Activated CD8-positive, alpha-beta memory T cell treated with anti-CD3 and anti-CD28 coated beads for 48 hours (primary cell): ENCODE results near the gene USP10.

Experiments used
- DNase-seq, 3 experiments: peaks; one replicate each; pipeline ENCODE4 v3.0.0-alpha.2; 2020; ENCODE audit warnings: low read depth in 2 of 3, low spot score in 2 of 3

Gene USP10

DNA sequence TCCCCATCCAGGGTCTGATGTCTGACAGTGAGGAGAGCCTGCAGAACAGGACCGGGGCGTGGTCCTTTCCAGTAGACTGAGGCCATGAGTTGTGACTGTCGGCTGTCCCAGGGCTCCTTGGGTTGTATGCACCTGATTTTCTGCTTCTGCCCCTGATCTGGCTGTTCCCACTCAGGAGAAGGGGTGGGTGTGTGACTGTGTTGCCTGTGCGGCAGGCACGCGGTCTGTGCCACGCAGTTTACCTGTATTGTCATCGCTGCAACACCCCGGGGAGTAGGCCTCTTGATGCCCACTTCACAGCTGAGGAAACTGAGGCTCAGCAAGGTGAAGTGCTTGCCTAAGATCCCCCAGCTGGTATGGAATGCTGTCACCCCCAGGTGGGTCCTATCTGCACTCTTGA lies 121.4 kb downstream of the USP10 start:
- DNase-seq = no peak

- DNase-seq = no peak
These were observed 122.2 kb downstream of the USP10 start for GRCh38 chr16:84821728-84822689.

DNA sequence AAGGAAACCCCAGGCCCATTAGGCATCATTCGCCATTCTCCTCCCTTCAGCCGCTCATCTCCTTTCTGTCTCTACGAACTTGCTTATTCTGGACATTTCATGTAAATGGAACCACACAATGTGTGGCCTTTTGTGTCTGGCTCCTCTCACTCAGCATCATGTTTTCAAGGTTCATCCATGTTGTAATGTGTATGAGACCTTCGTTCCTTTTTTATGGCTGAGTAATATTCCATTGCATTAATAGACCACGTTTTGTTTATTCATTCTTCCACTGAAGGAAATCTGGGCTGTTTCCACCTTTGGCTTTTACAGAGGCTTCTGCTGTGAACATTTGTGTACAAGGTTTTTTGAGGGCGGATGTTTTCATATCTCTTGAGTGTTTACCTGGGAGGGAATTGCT lies 123.2 kb downstream of the USP10 start:
- no peak for DNase-seq

- no peak for DNase-seq
These were observed 123.7 kb downstream of the USP10 start for GRCh38 chr16:84823484-84823883.

- DNase-seq = no peak
These were observed 124.1 kb downstream of the USP10 start for GRCh38 chr16:84823926-84824325.

DNA sequence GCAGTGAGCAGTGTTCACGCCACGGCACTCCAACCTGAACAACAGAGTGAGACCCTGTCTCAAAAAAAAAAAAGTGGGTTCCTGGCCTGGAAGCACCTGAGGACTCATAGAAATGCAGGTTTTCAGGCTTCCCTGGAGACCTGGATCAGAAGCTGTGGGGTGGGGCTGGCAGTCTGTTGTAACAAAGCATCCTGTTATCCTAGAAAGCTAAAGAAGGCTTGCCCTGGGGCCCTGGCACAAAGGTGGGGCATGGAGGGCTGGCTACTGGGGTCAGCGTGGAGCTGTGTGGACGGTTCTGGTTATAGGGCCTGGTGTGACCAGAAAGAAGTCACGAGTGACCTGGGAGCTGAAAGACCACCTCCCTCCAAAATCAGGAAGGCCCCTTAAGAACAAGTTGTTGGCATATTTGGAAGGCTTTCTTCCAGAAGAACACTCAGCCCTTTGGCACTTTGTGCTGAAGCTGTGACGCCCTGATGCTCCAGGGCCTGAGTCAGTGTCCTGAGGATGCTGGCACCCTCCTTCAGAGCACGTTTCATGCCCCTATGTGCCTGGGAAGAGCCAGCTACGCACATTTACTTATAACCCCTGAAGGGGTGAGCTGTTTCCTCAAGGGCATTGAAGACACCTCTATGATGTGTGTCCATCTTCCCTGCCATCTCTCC lies 126.2 kb downstream of the USP10 start:
- no peak for DNase-seq

GRCh38 chr16:84826558-84826941 lies 126.8 kb downstream of the USP10 start:
- no peak for DNase-seq

DNA sequence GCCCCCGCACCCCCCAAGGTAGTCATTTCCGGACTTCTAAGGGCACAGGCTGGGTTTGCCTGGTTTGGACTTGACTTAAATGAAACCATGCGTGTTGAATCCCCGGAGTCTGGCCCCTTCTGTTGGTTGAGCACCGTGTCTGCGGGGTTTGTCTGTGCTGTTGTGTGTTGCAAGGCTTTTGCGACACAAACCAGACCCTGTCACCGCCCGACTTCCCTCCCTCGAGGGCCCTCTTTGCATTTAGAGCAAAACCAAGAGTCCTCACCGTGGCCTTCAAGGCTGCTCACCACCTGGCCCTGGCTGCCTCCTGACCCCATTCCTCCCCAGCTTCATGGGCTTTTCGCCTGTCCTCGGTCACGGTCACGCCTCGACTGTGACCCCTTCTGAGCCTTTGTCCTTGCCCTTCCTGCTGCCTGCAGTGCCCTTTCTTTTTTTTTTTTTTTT lies 127.4 kb downstream of the USP10 start:
- no peak for DNase-seq

DNA sequence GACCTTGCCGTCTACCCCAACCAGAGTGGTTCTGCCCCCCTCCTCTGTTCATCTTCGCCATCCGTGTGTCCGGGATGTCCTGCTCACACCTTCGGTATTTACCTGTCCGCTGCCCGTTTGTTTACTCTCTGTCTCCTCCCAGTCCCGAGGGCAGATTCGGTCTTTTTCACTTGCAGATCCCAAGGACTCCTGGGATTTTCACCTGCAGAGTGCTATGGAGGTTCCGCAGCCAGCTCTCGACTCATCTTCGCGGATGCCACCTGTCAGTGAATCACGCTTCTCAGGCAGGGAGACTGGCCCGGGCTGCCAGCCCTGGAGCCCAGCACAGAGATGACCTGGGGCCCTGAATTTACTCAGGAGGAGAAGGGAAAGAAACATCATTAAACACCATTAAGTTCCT lies 128.1 kb downstream of the USP10 start:
- DNase-seq = no peak

DNA sequence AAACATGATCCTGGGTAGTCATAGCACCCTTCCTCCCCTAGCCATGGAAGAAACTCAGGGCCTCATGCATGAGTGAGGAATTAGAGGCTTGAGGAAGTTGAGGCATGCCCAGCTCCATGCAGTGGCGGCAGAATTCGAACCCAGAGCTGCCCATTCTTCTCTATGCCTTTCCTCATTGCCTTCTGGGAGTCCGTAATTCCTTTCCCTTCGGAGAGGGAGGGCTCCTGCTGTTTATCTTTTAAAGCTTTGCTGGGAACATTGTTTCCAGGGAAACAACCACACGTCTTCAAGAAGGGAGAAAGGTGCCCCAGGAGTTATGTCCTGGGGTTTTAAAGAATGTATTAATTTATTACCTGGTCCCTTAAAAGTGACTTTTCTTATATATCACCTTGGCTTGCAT lies 128.5 kb downstream of the USP10 start:
- no peak for DNase-seq
